ENCODE measurements around the gene LRRC14B. TPM values are rescaled to one million over a fixed set of nuclear protein-coding genes. Genes with fewer than 3 reads are reported as not detected.
"Not testable (repeated sequence)": the region's sequence is repeated elsewhere in the genome, so short reads cannot be mapped to it uniquely, and the experiment has no call there.

LRRC14B gene
- polyA plus RNA-seq, 1 of the 3 experiments (the other 2 are of a cell fraction), result not detected

DNA sequence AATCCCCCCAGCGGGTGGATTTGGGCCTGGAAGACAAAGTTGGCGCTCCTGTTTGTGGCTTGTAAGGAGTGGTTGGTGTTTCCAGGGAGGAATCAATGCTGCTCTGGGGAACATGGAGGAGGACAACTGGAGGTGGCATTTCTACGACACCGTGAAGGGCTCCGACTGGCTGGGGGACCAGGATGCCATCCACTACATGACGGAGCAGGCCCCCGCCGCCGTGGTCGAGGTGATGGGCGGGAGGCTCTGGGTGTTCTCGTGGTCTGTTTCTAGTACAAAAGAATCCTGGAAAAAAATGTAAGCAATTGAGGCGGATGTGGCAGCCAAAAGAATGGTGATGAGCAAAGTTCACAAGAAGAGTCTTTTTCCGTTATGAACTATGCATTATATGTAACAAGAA, 34.0 kb downstream of the LRRC14B start:
- POLR2A ChIA-PET, result no interaction called here
- Histone ChIP-seq H3K27ac (ENCODE audit: low read depth in 2 of 2, low read length in 1 of 2) (no peak overlapping the region), H3K4me2 (no peak overlapping the region), H3K4me1 (ENCODE audit: control insufficient read depth in 1 of 2, insufficient read depth in 2 of 2, low read depth in 1 of 2, low read length in 1 of 2) (peaks cover 0 to 13% of the 10 kb centered on the region in 2 experiments; a peak in 3 of 4 replicates), H3K27me3 (ENCODE audit: insufficient read depth) (no peaks in the 10 kb centered on the region), H3K36me3 (replicated peaks in 1 of 2; ENCODE audit: control insufficient read depth in 1 of 2, insufficient read depth in 2 of 2, low read length in 1 of 2) (peaks cover 40 to 51% of the 10 kb centered on the region in 2 experiments), H3K9me2 (no peaks in the 10 kb centered on the region), H3K9me3 (no peaks in the 10 kb centered on the region), H3F3A (replicated peaks; ENCODE audit: insufficient read depth) (no peaks in the 10 kb centered on the region), H3K9ac (no peak overlapping the region), H3K4me3 (ENCODE audit: low read depth in 2 of 2, low read length in 1 of 2) (no peak overlapping the region), H4K20me1 (ENCODE audit: insufficient read depth) (peaks cover 37% of the 10 kb centered on the region), H3K79me2 (ENCODE audit: insufficient read depth) (peaks cover 54% of the 10 kb centered on the region), H2AFZ (ENCODE audit: low read depth) (no peak overlapping the region)
- CTCF ChIA-PET, result no interaction called here
- 97% methylated on average over 12 of the region's 14 CpGs for WGBS (ENCODE audit: low lambda C conversion rate)
- no peak for DNase-seq
- TF ChIP-seq POLR2AphosphoS5 (IDR thresholded peaks at IDR 0.05; ENCODE audit: low read depth, low read length), result no peak
- TF ChIP-seq RXRA (IDR thresholded peaks at IDR 0.05; ENCODE audit: borderline replicate concordance, low read depth), result no peak
- TF ChIP-seq, protein P1, sequence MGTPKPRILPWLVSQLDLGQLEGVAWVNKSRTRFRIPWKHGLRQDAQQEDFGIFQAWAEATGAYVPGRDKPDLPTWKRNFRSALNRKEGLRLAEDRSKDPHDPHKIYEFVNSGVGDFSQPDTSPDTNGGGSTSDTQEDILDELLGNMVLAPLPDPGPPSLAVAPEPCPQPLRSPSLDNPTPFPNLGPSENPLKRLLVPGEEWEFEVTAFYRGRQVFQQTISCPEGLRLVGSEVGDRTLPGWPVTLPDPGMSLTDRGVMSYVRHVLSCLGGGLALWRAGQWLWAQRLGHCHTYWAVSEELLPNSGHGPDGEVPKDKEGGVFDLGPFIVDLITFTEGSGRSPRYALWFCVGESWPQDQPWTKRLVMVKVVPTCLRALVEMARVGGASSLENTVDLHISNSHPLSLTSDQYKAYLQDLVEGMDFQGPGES (IDR thresholded peaks at IDR 0.05; ENCODE audit: low read depth, low read length), result no peak
- no peak for TF ChIP-seq NRF1 (IDR thresholded peaks at IDR 0.05; ENCODE audit: low read depth, low read length)
- no peak for TF ChIP-seq EZH2phosphoT487 (IDR thresholded peaks at IDR 0.05; ENCODE audit: borderline replicate concordance, low read depth)
- no peak for TF ChIP-seq TAF1 (IDR thresholded peaks at IDR 0.05; ENCODE audit: borderline replicate concordance, low read depth, low read length)
- no peak for TF ChIP-seq SIN3A (IDR thresholded peaks at IDR 0.05; ENCODE audit: borderline replicate concordance, low read depth, low read length)
- TF ChIP-seq, protein P2, sequence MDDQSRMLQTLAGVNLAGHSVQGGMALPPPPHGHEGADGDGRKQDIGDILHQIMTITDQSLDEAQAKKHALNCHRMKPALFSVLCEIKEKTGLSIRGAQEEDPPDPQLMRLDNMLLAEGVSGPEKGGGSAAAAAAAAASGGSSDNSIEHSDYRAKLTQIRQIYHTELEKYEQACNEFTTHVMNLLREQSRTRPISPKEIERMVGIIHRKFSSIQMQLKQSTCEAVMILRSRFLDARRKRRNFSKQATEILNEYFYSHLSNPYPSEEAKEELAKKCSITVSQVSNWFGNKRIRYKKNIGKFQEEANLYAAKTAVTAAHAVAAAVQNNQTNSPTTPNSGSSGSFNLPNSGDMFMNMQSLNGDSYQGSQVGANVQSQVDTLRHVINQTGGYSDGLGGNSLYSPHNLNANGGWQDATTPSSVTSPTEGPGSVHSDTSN (IDR thresholded peaks at IDR 0.05), result no peak
- no peak for TF ChIP-seq ELF1 (IDR thresholded peaks at IDR 0.05)
- TF ChIP-seq, protein P3, sequence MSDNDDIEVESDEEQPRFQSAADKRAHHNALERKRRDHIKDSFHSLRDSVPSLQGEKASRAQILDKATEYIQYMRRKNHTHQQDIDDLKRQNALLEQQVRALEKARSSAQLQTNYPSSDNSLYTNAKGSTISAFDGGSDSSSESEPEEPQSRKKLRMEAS (IDR thresholded peaks at IDR 0.05; ENCODE audit: low read depth), result no peak
- no peak for TF ChIP-seq YY1 (IDR thresholded peaks at IDR 0.05; ENCODE audit: low read depth)
- no peak for TF ChIP-seq RFX5 (IDR thresholded peaks at IDR 0.05; ENCODE audit: low read length)

DNA sequence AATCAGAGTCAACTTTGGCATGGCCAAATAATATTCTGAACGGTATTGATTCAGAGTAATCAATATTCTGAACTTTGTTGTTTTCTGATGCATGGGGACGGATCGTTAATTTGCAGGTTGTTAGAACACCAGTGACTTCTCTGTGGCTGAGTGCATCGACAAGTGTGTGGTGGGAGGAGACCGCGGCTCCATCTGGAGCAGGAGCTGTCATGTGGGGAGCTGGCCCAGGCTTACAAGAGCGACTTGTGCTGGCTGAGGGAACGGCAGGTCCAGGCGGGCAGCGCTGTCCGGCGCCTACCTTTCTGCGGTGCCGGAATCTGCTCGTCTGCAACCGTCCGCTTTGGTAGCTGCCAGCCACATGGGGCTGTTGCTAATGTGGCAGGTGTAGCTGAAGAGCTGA, 36.1 kb downstream of the LRRC14B start:
- H3F3A ChIP-seq (replicated peaks; ENCODE audit: insufficient read depth); H3K4me3 ChIP-seq (ENCODE audit: low read depth in 2 of 2, low read length in 1 of 2); H3K9me2 ChIP-seq; H2AFZ ChIP-seq (ENCODE audit: low read depth); DNase-seq; H3K9me3 ChIP-seq; CTCF ChIA-PET; H3K4me1 ChIP-seq (ENCODE audit: control insufficient read depth in 1 of 2, insufficient read depth in 2 of 2, low read depth in 1 of 2, low read length in 1 of 2); H3K4me2 ChIP-seq; H3K27me3 ChIP-seq (ENCODE audit: insufficient read depth); POLR2A ChIA-PET; H3K9ac ChIP-seq; H3K27ac ChIP-seq (ENCODE audit: low read depth in 2 of 2, low read length in 1 of 2): not testable (repeated sequence)
- Histone ChIP-seq H4K20me1 (ENCODE audit: insufficient read depth) (peaks cover 18% of the 10 kb centered on the region), H3K79me2 (ENCODE audit: insufficient read depth) (peaks cover 34% of the 10 kb centered on the region), H3K36me3 (replicated peaks in 1 of 2; ENCODE audit: control insufficient read depth in 1 of 2, insufficient read depth in 2 of 2, low read length in 1 of 2) (peaks cover 46 to 47% of the 10 kb centered on the region in 2 experiments)
- WGBS (ENCODE audit: low lambda C conversion rate), result 97% methylated on average over 11 of the region's 17 CpGs
